ENCODE measurements around the gene DEUP1. TPM values are rescaled to one million over a fixed set of nuclear protein-coding genes. Genes with fewer than 3 reads are reported as not detected.

Gene DEUP1
- polyA plus RNA-seq, 1 donor, result not detected

DNA sequence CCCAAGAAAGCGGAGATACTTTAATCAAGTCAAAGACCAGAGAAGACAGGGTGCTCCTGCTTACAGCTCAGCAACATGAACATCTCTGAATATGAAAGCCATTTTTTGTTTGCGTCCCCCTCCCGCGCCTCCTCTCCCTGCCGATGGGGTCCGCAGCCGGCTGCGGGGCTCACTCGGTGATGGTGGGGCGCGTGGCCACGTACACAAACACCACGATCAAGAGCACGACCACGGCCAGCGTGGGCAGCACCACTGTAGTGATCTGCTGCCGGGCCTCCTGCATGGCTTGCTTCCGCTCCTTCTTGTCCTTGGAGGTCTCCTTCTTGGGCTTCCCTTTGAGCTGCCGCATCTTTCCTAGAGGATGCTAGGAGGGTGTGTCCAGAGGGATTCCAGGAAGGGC lies 148.3 kb downstream of the DEUP1 start:
- no peak for DNase-seq

GRCh38 chr11:93480256-93480655 lies 149.7 kb downstream of the DEUP1 start:
- no peak for DNase-seq

- no peak for DNase-seq
These were observed 150.2 kb downstream of the DEUP1 start for GRCh38 chr11:93480756-93481155.

DNA sequence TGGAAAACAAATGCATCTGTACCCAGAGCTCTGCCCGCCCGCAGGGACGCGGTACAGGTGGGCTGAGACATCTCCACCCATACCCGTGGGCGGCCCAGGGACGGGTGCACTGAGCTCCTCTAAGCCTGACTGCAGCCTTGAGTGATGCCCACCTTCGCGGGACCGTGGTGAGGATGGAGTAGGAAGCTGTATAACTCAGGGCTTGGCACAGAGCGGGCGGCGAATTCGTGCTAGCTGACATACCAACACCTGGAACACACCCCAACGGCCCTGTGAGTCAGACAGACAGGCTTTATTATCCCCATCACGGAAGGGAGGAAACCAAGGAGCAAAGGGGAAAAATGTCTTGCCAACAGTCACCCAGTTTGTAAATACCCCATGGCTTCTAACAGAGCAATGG lies 150.7 kb downstream of the DEUP1 start:
- DNase-seq, result no peak

- DNase-seq, result no peak
These were observed 151.2 kb downstream of the DEUP1 start for GRCh38 chr11:93481696-93482095.

- DNase-seq, result no peak
These were observed 152.0 kb downstream of the DEUP1 start for GRCh38 chr11:93482556-93482955.

DNA sequence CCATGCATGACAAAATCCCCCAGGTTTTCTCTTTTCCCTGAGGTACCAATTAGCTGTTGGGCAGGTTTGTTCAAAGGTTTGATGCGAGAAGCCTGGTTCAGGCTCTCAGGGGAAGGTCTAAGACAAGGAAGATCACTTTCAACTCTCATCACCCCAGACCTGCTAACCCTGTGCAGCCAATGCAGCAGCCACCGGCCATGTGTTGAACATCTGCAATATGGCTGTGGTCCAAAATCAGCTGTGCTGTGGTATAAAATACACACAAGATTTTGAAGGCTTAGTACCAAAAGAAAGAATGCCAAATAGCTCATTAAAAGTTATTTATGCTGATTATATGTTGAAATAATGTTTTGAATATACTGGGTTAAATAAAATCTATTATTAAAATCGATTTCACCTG lies 154.2 kb downstream of the DEUP1 start:
- DNase-seq, result no peak

DNA sequence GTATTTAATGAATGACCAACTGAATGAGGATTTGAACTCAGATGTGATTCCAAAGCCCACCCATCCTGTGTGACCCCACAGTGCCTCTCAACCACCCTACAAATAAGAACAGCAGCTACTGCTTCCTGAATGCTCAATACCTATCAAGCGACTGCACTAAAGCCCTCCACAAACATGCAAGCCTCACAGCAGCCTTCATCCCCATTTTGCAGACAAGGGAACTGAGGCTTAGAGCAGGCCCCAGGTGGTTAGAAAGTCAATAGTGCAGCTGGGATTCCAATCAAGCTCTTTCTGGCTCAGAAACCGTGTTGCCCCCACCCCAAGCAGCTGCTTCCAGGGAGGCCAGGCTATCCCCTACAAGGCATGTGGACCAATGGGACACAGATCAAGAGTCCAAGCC lies 155.4 kb downstream of the DEUP1 start:
- DNase-seq, result no peak

DNA sequence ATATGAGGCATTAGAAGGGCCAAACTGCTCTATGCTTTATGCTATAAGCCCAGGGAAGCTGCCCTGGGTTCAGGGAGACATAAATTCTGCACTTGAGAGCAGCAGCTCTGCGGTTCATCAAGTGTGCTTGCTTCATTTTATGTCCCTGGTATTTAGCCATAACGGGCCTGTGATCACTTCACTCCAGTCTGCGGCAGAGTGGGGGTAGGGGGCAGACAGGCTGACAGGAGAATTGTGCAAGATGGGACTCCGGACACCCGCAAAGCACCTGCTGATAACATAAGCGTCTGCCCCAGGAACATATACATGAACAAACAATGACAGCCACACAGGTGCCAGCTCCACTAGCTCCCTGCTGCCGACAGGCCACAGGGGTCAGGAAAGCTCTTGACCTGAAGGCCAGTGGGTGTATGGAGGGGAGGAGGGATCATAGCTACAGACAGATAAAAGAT lies 156.5 kb downstream of the DEUP1 start:
- no peak for DNase-seq

Other genes with a start within 250 kb of the DEUP1 start
- gene SLC36A4, start 132.8 kb upstream of the DEUP1 start, polyA plus RNA-seq (ENCODE audit: insufficient read length), result 6.8 TPM
- gene SMCO4, start 212.6 kb downstream of the DEUP1 start, polyA plus RNA-seq (ENCODE audit: insufficient read length), result 7.3 TPM